Endodermal cell (in vitro differentiated cells): ENCODE measurements around the gene NPBWR2. TPM values are rescaled to one million over a fixed set of nuclear protein-coding genes. Genes with fewer than 3 reads are reported as not detected.
A peak's percentile ranks its signal among the peaks of the same experiment; 100 is the strongest.

ENCODE experiments used
- DNase-seq: peaks from one replicate; pipeline ENCODE4 v3.0.0-alpha.2; 2017
- H3K27ac ChIP-seq: 2 replicates; pipeline ENCODE4 v1.5.1; 2013; ENCODE audit warnings: mild to moderate bottlenecking, low read depth, low read length, moderate library complexity
- H3K27me3 ChIP-seq: 2 replicates; pipeline ENCODE4 v1.6.1; 2013; ENCODE audit warnings: mild to moderate bottlenecking, low read length, moderate library complexity; ENCODE audit not compliant: insufficient read depth, control insufficient read depth, poor library complexity, severe bottlenecking
- H3K36me3 ChIP-seq: 2 replicates; pipeline ENCODE4 v1.7.0; 2013; ENCODE audit warnings: mild to moderate bottlenecking, low read length, moderate library complexity; ENCODE audit not compliant: control insufficient read depth, insufficient read depth
- H3K4me1 ChIP-seq: one replicate; pipeline ENCODE4 v1.7.0; 2013; ENCODE audit warnings: low read length; ENCODE audit not compliant: control insufficient read depth, insufficient read depth
- H3K4me3 ChIP-seq: 2 replicates; pipeline ENCODE4 v1.5.1; 2013; ENCODE audit warnings: mild to moderate bottlenecking, low read length, moderate library complexity
- H3K9ac ChIP-seq: 2 replicates; pipeline ENCODE4 v1.6.1; 2013; ENCODE audit warnings: mild to moderate bottlenecking, low read length, moderate library complexity; ENCODE audit not compliant: poor library complexity, severe bottlenecking; ENCODE audit errors: extremely low read depth
- H3K9me3 ChIP-seq: 2 replicates; pipeline ENCODE4 v1.6.1; 2013; ENCODE audit warnings: mild to moderate bottlenecking, low read length, moderate library complexity; ENCODE audit not compliant: control insufficient read depth
- H3K27ac Mint-ChIP-seq: 2 replicates; pipeline ENCODE4 v1.8.0; 2020; ENCODE audit warnings: mixed read lengths
- H3K27me3 Mint-ChIP-seq: 2 replicates; pipeline ENCODE4 v1.8.0; 2021; ENCODE audit warnings: mild to moderate bottlenecking, mixed read lengths; ENCODE audit not compliant: insufficient read depth
- H3K36me3 Mint-ChIP-seq: 2 replicates; pipeline ENCODE4 v1.8.0; 2020; ENCODE audit warnings: low read depth, mixed read lengths
- H3K4me1 Mint-ChIP-seq: 2 replicates; pipeline ENCODE4 v1.8.0; 2020; ENCODE audit warnings: mixed read lengths
- H3K4me3 Mint-ChIP-seq: 2 replicates; pipeline ENCODE4 v1.8.0; 2020; ENCODE audit warnings: mild to moderate bottlenecking, moderate library complexity, mixed read lengths
- H3K9me3 Mint-ChIP-seq: 2 replicates; pipeline ENCODE4 v1.8.0; 2020; ENCODE audit warnings: mild to moderate bottlenecking, mixed read lengths
- CTCF ChIP-seq: fragments of 200-600 bp; sonication (generic); conservative IDR thresholded peaks from 2 replicates; pipeline ENCODE4 v1.5.0; 2021; ENCODE audit warnings: antibody characterized with exemption, mild to moderate bottlenecking
- WGBS, 2 experiments: methylation state at CpG; one replicate each; pipeline versions ENCODE4 v1.1.5 to v1.1.7; 2013; ENCODE audit warnings: missing lambda C conversion rate in 2 of 2, mixed read lengths in 1 of 2; ENCODE audit not compliant: insufficient coverage in 1 of 2, insufficient read length in 1 of 2; 5-methylcytosine and 5-hydroxymethylcytosine counted together
- total RNA-seq, 2 donors: library from RNA; stranded (reverse); fragmentation: NEBNext Ultra II Directional in 1 of 2; extraction: Animal tissue kit (Norgen Biotek cat#: 25700) in 1 of 2; gene quantifications; 2 replicates in 1 of 2; 3 replicates in 1 of 2; pipeline ENCODE4 v1.2.1, GENCODE V29; 2021

Gene NPBWR2
- total RNA-seq, 2 donors from 2014 or later, result not detected

GRCh38 chr20:64140956-64141355, 33.6 kb upstream of the NPBWR2 start:
- no peaks in the 10 kb centered on the region for H3K36me3 Mint-ChIP-seq
- H3K4me1 Mint-ChIP-seq, result peaks cover 5% of the 10 kb centered on the region
- no peaks in the 10 kb centered on the region for H3K27me3 Mint-ChIP-seq
- H3K9me3 Mint-ChIP-seq, result peaks cover 20% of the 10 kb centered on the region
- no peak overlapping the region for H3K4me3 ChIP-seq
- 86 to 92% methylated on average over 7 to 10 of the region's 10 CpGs for WGBS, 2 experiments
- no peak for TF ChIP-seq CTCF
- no peaks in the 10 kb centered on the region for H3K36me3 ChIP-seq
- no peak overlapping the region for H3K9ac ChIP-seq
- H3K9me3 ChIP-seq, result peaks cover 17% of the 10 kb centered on the region
- H3K4me1 ChIP-seq, result no peaks in the 10 kb centered on the region
- H3K4me3 Mint-ChIP-seq, result no peak overlapping the region
- DNase-seq, result no peak
- H3K27ac Mint-ChIP-seq, result no peak overlapping the region
- no peaks in the 10 kb centered on the region for H3K27me3 ChIP-seq
- no peak overlapping the region for H3K27ac ChIP-seq

GRCh38 chr20:64140061-64140931, 32.9 kb upstream of the NPBWR2 start:
- Mint-ChIP-seq H3K36me3 (no peaks in the 10 kb centered on the region), H3K27me3 (no peaks in the 10 kb centered on the region), H3K4me1 (peaks cover 5% of the 10 kb centered on the region), H3K27ac (no peak overlapping the region), H3K4me3 (no peak overlapping the region), H3K9me3 (peaks cover 14% of the 10 kb centered on the region)
- no peak for TF ChIP-seq CTCF
- H3K36me3 ChIP-seq, result no peaks in the 10 kb centered on the region
- no peak for DNase-seq
- peak overlapping the region; percentile 47 for H3K27ac ChIP-seq
- no peak overlapping the region for H3K4me3 ChIP-seq
- 86 to 88% methylated on average over 7 to 13 of the region's 13 CpGs for WGBS, 2 experiments
- H3K4me1 ChIP-seq, result no peaks in the 10 kb centered on the region
- peaks cover 14% of the 10 kb centered on the region for H3K9me3 ChIP-seq
- H3K27me3 ChIP-seq, result no peaks in the 10 kb centered on the region
- H3K9ac ChIP-seq, result no peak overlapping the region

- H3K27ac Mint-ChIP-seq, result no peak overlapping the region
- no peak for DNase-seq
- no peaks in the 10 kb centered on the region for H3K36me3 Mint-ChIP-seq
- Histone ChIP-seq H3K27ac (peak overlapping the region; percentile 47), H3K9ac (no peak overlapping the region), H3K36me3 (no peaks in the 10 kb centered on the region), H3K27me3 (no peaks in the 10 kb centered on the region), H3K4me1 (no peaks in the 10 kb centered on the region), H3K9me3 (peaks cover 6% of the 10 kb centered on the region), H3K4me3 (no peak overlapping the region)
- WGBS, 2 experiments, result 86 to 90% methylated on average over 11 to 21 of the region's 21 CpGs
- H3K27me3 Mint-ChIP-seq, result no peaks in the 10 kb centered on the region
- H3K9me3 Mint-ChIP-seq, result peaks cover 5% of the 10 kb centered on the region
- H3K4me3 Mint-ChIP-seq, result no peak overlapping the region
- no peak for TF ChIP-seq CTCF
- H3K4me1 Mint-ChIP-seq, result peaks cover 5% of the 10 kb centered on the region
These were observed 32.1 kb upstream of the NPBWR2 start for GRCh38 chr20:64139199-64140060.
